GM19351 (cell line): ENCODE data around the gene SETBP1.
A peak's percentile ranks its signal among the peaks of the same experiment; 100 is the strongest.

ENCODE experiments used
- ATAC-seq: cut with Tn5 transposase; IDR thresholded peaks from one replicate; pipeline ENCODE4 v1.9.1; 2021; ENCODE audit warnings: mild to moderate bottlenecking, moderate library complexity; ENCODE audit not compliant: unreplicated experiment

Gene SETBP1

GRCh38 chr18:44895176-44895798 lies 214.6 kb downstream of the SETBP1 start:
- no peak for ATAC-seq

GRCh38 chr18:44896846-44897245 lies 216.2 kb downstream of the SETBP1 start:
- no peak for ATAC-seq

- no peak for ATAC-seq
Measured at GRCh38 chr18:44897411-44897810, 216.7 kb downstream of the SETBP1 start.

- no peak for ATAC-seq
Measured at GRCh38 chr18:44897816-44898215, 217.1 kb downstream of the SETBP1 start.

- no peak for ATAC-seq
Measured at GRCh38 chr18:44898498-44898897, 217.8 kb downstream of the SETBP1 start.

GRCh38 chr18:44899832-44900231 lies 219.1 kb downstream of the SETBP1 start:
- ATAC-seq: no peak

GRCh38 chr18:44900627-44901026 lies 219.9 kb downstream of the SETBP1 start:
- no peak for ATAC-seq

- ATAC-seq: no peak
Measured at GRCh38 chr18:44901283-44901682, 220.6 kb downstream of the SETBP1 start.

GRCh38 chr18:44903327-44903726 lies 222.6 kb downstream of the SETBP1 start:
- ATAC-seq: no peak

- ATAC-seq: no peak
Measured at GRCh38 chr18:44904768-44905167, 224.1 kb downstream of the SETBP1 start.

GRCh38 chr18:44909191-44909719 lies 228.6 kb downstream of the SETBP1 start:
- ATAC-seq: peak; percentile 87

- no peak for ATAC-seq
Measured at GRCh38 chr18:44911260-44911659, 230.6 kb downstream of the SETBP1 start.

- ATAC-seq: no peak
Measured at GRCh38 chr18:44911773-44912172, 231.1 kb downstream of the SETBP1 start.

GRCh38 chr18:44912740-44913478 lies 232.2 kb downstream of the SETBP1 start:
- no peak for ATAC-seq

GRCh38 chr18:44914028-44914427 lies 233.3 kb downstream of the SETBP1 start:
- ATAC-seq: no peak

- ATAC-seq: no peak
Measured at GRCh38 chr18:44915213-44915612, 234.5 kb downstream of the SETBP1 start.

GRCh38 chr18:44915661-44916060 lies 235.0 kb downstream of the SETBP1 start:
- ATAC-seq: no peak

GRCh38 chr18:44916429-44917207 lies 235.9 kb downstream of the SETBP1 start:
- ATAC-seq: no peak

- no peak for ATAC-seq
Measured at GRCh38 chr18:44917216-44918141, 236.8 kb downstream of the SETBP1 start.

- ATAC-seq: no peak
Measured at GRCh38 chr18:44918142-44918476, 237.4 kb downstream of the SETBP1 start.

- ATAC-seq: peak; percentile 47
Measured at GRCh38 chr18:44920441-44920840, 239.8 kb downstream of the SETBP1 start.
